Measurements from ENCODE around the gene SCYGR7. TPM values are rescaled to one million over a fixed set of nuclear protein-coding genes. Genes with fewer than 3 reads are reported as not detected.
A peak's percentile ranks its signal among the peaks of the same experiment; 100 is the strongest.
"Not testable (repeated sequence)": the region's sequence is repeated elsewhere in the genome, so short reads cannot be mapped to it uniquely, and the experiment has no call there.

Gene SCYGR7
- total and polyA plus RNA-seq, 2 of the 13 experiments (the other 11 are each of a cell fraction or from before 2014, with no cell fraction given): not detected

- under 1% methylated on average over 7 of the region's 7 CpGs for WGBS (ENCODE audit: low lambda C conversion rate)
- peak overlapping the region; percentile 68 for H3K4me2 ChIP-seq (ENCODE audit: low read depth, low read length)
- TF ChIP-seq ZMYM3 (CRISPR knock-in tag; IDR thresholded peaks at IDR 0.05): peak; percentile 31; the same call in 1 of the 2 replicates
- 0 out of 2 replicates have a peak, but pooled peaks have one; percentile 43 for TF ChIP-seq ZBTB34 (CRISPR knock-in tag; IDR thresholded peaks at IDR 0.05)
- not testable (repeated sequence) for TF ChIP-seq FOXA1 (IDR thresholded peaks at IDR 0.05)
- TF ChIP-seq FOXA1 (CRISPR knock-in tag; IDR thresholded peaks at IDR 0.05): peak; percentile 54; the same call in 1 of the 2 replicates
- TF ChIP-seq PAXIP1 (CRISPR knock-in tag; conservative IDR thresholded peaks at IDR 0.05): peak; percentile 48
- TF ChIP-seq, protein P1, sequence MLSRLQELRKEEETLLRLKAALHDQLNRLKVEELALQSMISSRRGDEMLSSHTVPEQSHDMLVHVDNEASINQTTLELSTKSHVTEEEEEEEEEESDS (CRISPR knock-in tag; IDR thresholded peaks at IDR 0.05; ENCODE audit: borderline replicate concordance): 0 out of 2 replicates have a peak, but pooled peaks have one; percentile 3
- TF ChIP-seq SAP130 (CRISPR knock-in tag; IDR thresholded peaks at IDR 0.05; ENCODE audit: low read depth): peak; percentile 50; the same call in 1 of the 2 replicates
- TF ChIP-seq, protein P2, sequence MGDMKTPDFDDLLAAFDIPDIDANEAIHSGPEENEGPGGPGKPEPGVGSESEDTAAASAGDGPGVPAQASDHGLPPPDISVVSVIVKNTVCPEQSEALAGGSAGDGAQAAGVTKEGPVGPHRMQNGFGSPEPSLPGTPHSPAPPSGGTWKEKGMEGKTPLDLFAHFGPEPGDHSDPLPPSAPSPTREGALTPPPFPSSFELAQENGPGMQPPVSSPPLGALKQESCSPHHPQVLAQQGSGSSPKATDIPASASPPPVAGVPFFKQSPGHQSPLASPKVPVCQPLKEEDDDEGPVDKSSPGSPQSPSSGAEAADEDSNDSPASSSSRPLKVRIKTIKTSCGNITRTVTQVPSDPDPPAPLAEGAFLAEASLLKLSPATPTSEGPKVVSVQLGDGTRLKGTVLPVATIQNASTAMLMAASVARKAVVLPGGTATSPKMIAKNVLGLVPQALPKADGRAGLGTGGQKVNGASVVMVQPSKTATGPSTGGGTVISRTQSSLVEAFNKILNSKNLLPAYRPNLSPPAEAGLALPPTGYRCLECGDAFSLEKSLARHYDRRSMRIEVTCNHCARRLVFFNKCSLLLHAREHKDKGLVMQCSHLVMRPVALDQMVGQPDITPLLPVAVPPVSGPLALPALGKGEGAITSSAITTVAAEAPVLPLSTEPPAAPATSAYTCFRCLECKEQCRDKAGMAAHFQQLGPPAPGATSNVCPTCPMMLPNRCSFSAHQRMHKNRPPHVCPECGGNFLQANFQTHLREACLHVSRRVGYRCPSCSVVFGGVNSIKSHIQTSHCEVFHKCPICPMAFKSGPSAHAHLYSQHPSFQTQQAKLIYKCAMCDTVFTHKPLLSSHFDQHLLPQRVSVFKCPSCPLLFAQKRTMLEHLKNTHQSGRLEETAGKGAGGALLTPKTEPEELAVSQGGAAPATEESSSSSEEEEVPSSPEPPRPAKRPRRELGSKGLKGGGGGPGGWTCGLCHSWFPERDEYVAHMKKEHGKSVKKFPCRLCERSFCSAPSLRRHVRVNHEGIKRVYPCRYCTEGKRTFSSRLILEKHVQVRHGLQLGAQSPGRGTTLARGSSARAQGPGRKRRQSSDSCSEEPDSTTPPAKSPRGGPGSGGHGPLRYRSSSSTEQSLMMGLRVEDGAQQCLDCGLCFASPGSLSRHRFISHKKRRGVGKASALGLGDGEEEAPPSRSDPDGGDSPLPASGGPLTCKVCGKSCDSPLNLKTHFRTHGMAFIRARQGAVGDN (CRISPR knock-in tag; IDR thresholded peaks at IDR 0.05): peak; percentile 28; the same call in 1 of the 2 replicates
- TF ChIP-seq ZFX (CRISPR knock-in tag; IDR thresholded peaks at IDR 0.05; ENCODE audit: low read depth): peak; percentile 43; the same call in 1 of the 2 replicates
- 0 out of 2 replicates have a peak, but pooled peaks have one; percentile 8 for TF ChIP-seq ZNF205 (CRISPR knock-in tag; IDR thresholded peaks at IDR 0.05)
- TF ChIP-seq, protein P3, sequence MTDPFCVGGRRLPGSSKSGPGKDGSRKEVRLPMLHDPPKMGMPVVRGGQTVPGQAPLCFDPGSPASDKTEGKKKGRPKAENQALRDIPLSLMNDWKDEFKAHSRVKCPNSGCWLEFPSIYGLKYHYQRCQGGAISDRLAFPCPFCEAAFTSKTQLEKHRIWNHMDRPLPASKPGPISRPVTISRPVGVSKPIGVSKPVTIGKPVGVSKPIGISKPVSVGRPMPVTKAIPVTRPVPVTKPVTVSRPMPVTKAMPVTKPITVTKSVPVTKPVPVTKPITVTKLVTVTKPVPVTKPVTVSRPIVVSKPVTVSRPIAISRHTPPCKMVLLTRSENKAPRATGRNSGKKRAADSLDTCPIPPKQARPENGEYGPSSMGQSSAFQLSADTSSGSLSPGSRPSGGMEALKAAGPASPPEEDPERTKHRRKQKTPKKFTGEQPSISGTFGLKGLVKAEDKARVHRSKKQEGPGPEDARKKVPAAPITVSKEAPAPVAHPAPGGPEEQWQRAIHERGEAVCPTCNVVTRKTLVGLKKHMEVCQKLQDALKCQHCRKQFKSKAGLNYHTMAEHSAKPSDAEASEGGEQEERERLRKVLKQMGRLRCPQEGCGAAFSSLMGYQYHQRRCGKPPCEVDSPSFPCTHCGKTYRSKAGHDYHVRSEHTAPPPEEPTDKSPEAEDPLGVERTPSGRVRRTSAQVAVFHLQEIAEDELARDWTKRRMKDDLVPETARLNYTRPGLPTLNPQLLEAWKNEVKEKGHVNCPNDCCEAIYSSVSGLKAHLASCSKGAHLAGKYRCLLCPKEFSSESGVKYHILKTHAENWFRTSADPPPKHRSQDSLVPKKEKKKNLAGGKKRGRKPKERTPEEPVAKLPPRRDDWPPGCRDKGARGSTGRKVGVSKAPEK (CRISPR knock-in tag; IDR thresholded peaks at IDR 0.05; ENCODE audit: borderline replicate concordance): peak; percentile 68; the same call in 1 of the 2 replicates
- 0 out of 2 replicates have a peak, but pooled peaks have one; percentile 17 for TF ChIP-seq FOXA3 (CRISPR knock-in tag; IDR thresholded peaks at IDR 0.05)
Observed at GRCh38 chr2:227722821-227723220, 5.3 kb upstream of the SCYGR7 start.

More at GRCh38 chr2:227722821-227723220, 5.3 kb upstream of the SCYGR7 start:
- Histone ChIP-seq H3K4me1 (ENCODE audit: insufficient read depth, low read length) (peaks cover 32% of the 10 kb centered on the region), H3K4me3 (replicated peaks in 1 of 3; ENCODE audit: insufficient read depth in 1 of 3, low read depth in 2 of 3, low read length in 3 of 3) (peak overlapping the region; percentile 11 to 42 (median 24); a peak in 2 of 6 replicates)
- H2AFZ ChIP-seq (ENCODE audit: low read length); H3K36me3 ChIP-seq (replicated peaks in 1 of 2; ENCODE audit: control insufficient read depth in 1 of 2, insufficient read depth in 2 of 2, low read length in 2 of 2); in situ Hi-C loops (cut with HindIII; ENCODE audit: extremely low pct_ligation_motif_present, low pct_unique_long_range_greater_than_20kb); POLR2A ChIA-PET; intact Hi-C loops (cut with micrococcal nuclease; ENCODE audit: unreplicated experiment); FAIRE-seq; CTCF ChIA-PET (ENCODE audit: low intra/inter-chr PET ratio, low total read pairs); H3K9ac ChIP-seq (ENCODE audit: insufficient read depth, low read depth, low read length); DNase-seq (ENCODE audit: low spot score); BruUV-seq (replicated peaks); H4K20me1 ChIP-seq (ENCODE audit: insufficient read depth, low read length); ATAC-seq; H3K27ac ChIP-seq (ENCODE audit: extremely low read length, insufficient read depth, low read length); H3K79me2 ChIP-seq (ENCODE audit: insufficient read depth, low read length); H3K27me3 ChIP-seq (ENCODE audit: control insufficient read depth in 1 of 2, insufficient read depth in 2 of 2, low read length in 2 of 2); H3K9me3 ChIP-seq (ENCODE audit: low read length): not testable (repeated sequence)
